Smooth muscle cell of the brain vasculature (primary cell): Measurements from ENCODE around the gene PAFAH2.

Experiments
- DNase-seq: peaks from one replicate; pipeline ENCODE4 v3.0.0-alpha.2; 2012; ENCODE audit warnings: low read depth, low spot score

PAFAH2 gene

DNA sequence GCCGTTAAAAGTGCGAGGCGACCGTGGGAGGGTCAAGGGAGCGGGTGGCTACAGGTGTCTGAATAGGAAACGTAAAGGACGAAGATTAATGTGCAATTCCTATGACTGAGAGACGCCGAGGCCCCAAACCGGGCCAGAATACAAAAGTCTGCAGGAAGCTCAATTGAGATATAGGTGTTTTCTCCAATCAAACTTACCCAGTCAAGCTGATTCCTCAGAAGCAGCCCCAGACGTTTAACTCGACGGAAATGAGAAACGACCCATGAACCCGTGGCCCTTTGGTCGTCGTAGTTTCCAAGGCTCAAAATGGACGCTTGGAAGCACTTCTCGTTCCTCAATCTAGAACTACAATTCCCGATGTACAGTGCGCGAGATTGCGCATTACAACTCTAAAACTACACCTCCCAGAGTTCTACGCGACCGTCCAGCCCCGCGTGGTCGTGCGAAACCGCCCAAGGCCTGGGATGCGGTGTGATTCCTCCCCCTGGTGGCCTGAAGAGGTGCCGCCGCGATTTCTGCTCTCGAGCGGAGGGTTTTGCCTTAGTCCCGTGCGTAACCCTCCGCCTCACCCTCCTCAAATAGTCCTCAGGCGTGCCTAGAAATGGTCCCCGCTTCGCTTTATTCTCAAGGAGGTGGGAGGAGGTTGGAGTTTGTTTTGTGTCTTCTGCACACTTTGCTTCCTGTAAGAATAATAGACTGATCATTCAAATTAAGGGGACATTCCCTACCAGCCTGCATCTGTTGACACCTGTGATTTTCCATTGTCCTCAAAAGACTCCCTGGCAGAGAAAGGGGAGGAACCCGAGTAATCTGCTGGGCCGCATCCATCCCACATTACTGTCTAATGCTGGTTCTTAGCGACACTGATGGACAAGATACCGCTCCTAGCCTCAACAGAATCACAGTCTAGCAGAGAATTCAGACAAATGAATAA lies at the start of gene PAFAH2:
Gene PAFAH2, minus strand, starts transcription at position 236 of the 934 bp plus-strand sequence. CDS start 7,247 bp downstream, outside the sequence.
- peak; percentile 99 for DNase-seq

DNA sequence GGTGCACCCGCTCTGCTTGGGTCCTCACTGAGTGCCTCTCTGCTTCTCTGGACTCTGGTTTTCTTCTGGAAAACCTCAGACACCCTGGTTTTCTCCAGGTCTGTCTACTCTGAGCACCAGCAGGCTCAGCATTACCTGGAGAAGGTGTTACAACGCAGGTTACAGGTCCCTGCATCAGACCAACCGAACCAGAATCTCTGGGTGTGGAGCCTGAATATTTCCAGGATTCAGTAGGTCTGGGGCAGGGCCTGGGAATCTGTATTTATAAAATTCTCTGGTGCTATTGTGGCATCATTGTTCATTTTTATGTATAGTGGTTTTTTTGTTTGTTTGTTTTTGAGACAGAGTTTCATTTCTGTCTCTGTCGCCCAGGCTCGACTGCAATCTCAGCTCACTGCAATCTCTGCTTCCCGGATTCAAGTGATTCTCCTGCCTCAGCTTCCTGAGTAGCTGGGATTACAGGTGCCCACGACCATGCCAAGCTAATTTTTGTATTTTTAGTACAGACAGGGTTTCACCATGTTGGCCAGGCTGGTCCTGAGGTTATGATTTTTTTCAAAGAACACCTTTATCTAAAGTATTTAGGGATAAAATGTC lies 49.5 kb upstream of the PAFAH2 start:
- no peak for DNase-seq

DNA sequence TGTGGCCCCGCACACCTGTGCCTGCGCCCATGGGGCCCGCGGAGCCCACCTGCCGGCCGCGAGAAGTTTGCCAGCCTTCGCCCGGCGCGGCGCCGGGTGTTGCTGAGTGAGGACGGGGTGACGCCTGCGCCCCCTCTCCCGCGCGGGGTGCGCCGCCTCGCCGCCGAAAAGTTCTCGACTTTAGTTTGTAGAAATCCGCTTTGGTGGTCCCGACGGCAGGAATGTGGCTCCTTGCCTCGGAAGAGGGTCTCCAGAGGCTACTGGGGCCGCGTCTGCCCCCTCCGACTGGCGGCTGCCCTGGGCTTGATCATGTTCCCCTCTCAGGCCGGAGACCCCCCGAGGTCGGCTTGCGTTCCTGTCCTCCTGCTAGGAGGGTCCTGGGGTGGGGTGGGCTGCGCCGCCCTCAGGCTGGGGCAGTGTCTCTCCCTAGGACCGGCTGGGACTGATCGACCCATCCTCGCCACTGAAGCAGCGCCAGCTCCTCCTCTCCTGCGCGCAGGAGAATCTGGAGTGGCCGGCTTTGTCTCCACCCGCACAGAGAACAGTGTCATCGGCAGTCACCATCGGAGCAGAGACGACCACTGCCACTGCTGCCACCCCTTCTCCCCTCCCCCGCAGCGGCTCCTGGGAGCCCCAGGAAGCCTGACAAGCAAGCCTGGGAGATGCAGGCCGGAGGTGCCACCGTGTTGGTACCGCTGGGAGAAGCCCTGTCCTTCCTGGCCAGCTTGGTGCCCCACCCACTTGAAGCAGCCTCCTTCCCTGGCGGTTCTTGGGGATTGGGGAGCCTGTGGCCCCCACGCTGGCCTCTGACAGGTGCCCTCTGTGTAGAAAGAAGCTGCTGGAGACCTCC lies 48.6 kb upstream of the PAFAH2 start:
- no peak for DNase-seq

DNA sequence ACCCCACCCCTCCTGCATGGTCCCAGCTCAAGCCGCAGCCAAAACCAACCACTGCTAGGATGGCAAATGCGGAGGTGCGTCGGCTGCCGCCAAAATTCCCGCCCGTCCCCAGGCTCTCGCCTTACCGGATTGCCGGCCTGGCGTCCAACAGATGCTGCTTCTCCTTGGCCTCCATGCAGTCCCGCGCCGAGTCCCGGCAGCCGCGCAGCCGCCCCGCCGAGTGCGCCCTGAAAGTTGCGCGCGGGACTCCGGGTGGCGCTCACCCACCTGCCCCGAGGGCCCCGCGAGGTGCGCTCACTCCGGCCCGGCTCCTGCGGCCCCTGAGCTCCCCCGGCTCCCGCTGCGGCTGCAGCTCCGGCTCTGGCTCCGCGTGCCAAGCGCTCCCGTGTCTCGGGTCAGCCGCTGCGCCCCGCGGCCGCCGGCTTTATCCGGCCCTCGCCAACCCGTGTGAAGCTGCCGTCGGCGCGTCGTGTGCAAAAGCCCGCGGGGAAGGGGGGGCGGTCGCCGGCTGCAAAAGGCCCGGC lies 47.9 kb upstream of the PAFAH2 start, which contains the start of gene SLC30A2:
Gene SLC30A2, minus strand, starts transcription at position 397 of the 524 bp plus-strand sequence. Its CDS starts 222 bp downstream, at position 175.
- DNase-seq, result no peak

DNA sequence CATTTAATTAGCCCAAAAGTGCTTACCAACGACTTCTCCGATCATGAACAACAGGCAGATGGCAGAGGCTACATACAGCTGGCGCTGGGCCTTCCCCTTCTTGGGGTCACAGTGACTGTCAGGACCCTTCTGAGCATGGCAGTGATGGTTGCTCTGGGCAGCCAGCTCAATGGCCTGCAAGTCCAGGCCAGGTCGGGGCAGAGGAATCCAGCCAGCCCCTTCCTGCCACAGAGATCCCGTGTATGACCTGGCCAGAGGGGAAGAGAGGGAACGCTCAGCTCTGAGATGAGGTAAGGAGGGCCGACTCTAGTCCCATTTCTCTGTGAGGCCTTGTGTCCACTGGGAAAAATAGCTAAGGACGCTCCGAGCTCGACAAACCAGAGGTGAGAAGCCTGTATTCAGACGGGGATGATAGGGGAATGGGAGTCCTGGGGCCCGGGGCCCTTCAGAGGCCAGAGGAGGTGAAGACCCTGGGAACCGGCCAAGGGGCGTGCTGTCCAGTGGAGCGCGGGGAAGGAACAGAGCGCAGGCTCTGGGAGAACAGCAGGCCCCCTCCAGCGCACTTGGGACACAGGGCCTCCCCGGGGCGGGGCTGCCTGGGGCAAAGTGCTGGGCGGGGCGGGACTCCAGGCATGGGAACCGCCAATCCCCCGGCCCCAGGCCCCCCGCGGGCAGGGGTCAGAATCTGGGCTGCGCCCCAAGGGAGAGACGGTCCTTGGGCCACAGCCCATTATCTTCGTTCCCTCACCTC lies 47.3 kb upstream of the PAFAH2 start:
- DNase-seq, result no peak

DNA sequence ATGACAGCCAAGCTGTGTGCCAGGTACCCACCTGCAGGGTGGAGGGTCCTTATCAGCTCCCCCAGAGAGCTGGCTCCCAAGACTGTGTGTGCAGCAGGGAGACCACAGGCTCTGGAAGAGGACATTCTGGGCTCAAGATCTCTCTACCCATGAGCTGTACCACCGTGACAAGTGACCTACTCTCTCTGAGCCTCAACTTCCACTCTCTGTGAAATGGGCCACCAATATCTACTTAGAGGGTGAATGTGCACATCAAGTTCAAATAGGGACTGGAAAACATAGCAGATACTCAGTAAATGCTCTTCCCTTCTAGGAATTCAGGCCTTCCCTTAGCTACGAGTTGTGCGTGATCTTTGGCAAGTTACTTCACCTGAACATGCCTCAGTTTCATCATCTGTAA lies 46.6 kb upstream of the PAFAH2 start:
- DNase-seq, result no peak

DNA sequence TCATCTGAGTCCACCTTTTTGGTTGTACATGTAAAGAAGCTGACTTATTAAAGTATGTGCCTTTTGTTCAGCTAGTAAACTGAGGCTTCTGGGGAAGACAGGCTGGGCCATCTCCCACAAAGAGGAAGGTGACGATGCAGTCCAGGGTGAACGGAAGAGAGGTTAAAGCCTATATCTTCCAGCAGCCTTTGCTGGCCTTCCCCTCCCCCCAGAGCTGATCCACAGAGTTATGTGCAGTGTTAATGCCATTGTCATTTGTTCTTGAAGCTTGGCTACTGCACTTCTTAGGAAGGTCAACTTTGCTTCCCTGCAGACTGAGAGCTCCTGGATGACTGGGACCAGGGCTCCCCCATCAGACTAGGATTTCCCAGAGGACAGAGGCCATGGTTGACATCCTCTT lies 45.9 kb upstream of the PAFAH2 start:
- DNase-seq, result no peak

DNA sequence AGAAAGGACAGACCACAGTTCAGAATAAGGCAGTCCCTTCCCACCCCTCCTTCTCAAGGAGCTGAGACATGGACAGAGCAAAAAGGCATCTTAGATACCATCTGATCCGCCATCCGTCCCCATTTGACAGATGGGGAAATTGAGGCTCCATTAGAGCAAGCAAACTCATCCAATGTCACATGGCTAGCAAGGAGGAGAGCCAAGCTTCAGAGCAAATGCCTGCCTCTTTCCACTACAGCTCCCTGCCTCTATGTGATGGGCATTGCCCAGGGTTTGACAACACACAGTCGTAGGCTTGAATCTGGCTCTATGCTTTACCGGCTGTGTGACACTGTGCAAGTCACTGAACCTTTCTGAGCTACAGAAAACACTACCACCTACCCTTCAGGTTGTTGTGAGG lies 44.1 kb upstream of the PAFAH2 start:
- DNase-seq, result no peak

DNA sequence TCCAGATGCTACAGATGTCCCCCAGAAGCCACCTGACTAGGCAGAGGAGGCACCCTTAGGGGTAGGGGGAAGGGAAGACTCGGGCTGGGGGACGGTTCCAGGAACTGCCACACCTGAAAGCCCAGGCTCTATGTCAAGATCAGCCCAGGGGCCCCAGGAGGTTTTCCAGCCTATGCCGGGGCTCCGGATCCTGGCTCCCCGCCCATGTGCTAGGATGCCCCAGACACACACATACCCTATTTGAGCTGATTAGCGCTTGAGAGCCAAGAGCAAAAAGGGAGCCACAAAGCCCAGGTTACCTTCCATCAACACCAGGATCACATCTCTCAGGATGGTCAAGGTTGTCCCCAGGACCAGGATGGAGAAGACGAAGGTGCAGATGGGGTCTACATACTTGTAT lies 43.5 kb upstream of the PAFAH2 start:
- no peak for DNase-seq

DNA sequence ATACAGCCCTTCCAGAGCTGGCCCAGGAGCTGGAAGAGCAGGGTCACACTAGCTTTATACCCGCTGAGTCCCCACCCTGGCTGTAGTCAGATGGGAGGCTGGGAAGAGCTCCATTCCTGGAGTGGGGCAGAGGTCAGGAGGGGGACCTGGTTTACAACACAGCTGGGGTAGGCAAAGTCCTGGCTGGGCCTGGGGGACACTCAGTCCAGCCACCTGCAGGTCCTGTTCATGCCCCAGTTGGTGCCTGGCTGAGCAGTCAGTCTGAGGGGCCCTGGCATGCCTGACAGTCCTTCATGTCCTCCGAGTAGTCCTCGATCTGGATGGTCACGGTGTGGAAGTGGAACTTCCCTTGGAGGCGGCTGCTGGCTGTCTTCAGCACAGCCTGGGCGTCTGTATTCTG lies 41.0 kb upstream of the PAFAH2 start:
- no peak for DNase-seq

DNA sequence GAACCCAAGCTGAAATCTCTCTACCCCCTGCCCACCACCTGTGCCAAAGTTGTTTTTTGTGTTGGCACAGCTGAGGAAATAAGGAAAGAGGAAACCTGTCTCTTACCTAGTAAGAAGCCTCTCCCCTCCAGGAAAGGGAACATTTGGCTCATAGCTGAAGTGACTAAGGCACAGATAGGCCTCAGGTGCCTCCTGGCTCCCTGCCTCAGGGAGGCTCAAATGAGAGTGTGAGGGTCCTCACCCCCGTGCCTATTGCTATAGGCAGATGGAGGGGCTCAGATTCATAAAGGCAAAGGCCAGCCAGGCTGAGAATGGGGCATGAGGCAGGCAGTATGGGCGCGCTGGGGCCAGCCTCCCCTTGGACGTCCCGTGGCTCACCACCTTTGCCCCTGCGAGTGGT lies 40.6 kb upstream of the PAFAH2 start:
- no peak for DNase-seq

DNA sequence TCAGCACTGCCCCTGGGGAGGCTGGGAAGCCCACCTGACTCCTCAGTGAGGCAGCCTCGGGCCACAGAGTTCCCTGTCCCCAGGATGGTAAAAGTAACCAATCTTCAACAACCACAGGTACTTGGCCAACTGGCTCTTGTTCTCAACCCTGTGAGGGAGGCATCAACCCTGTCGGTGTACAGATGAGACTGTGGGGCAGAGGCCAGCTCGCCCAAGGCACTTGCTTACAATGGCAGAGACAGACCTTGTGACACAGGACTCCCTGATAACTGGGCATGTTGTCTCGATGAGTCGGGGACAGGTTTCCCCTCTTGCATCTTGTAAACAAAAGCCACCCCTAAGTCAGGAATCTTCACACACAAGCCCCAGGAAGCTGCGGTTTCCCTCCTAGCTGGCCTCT lies 40.0 kb upstream of the PAFAH2 start:
- DNase-seq, result no peak

DNA sequence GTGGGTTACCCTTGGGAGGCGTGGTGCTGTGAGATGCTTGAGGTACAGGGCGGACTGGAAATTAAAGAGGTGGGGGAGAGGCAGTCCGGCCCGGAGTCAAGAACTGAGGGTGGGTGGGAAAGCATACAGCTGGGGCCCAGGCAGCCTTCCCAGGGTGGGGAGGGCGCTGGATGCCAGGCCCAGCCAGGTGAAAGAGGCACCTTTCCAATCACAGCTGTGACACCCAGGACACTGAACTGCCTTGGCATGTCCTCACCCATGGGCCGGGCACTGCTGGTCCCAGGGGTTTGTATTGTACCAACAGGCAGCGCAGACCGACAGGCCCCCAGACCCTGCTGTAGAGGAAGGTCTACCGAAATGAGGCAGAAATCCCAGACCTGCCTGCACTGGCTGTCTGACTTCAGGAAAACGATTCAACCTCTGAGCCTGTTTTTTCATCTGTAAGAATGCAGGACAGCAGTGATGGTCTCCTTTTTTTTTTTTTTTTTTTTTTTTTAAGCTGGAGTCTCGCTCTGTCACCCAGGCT lies 39.0 kb upstream of the PAFAH2 start:
- DNase-seq, result no peak

DNA sequence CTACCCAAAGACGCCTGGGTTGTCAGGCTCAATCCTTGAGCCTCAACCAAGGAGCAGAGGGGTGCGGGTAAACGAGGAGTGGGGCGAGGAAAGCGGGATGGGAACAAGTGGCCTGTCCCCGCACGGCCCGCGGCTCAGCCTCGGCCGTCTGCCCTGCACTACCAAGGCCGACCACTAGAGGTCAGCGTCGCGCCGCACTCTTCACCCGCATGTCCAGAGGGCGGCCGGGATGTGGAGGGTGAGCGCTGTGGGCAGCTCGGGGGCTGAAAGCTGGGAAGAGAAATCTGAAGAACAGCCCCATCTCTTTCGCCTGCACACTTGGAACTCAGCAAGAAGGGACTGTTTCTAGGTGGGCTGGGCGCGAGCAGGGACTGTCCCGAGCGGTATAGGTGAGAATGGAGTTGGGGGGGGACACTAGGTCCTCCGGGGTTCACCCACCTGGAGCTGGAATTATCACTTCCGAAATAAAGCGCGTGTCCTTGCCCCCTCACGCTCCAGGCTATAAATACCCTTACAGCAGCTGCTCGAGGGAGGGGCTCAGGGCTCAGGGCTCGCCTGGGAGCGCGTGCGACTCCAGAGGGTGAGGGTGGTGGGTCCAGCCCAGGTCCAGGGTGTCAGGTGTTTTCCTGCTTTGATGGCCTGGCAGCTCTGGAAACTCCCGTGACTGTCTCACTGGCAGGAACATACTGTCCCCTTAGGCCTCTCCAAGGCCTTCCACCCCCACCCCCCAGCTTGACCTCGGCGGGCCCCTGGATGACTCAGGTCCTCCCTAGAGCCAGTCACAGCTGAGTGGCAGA lies 38.3 kb upstream of the PAFAH2 start:
- DNase-seq, result no peak

DNA sequence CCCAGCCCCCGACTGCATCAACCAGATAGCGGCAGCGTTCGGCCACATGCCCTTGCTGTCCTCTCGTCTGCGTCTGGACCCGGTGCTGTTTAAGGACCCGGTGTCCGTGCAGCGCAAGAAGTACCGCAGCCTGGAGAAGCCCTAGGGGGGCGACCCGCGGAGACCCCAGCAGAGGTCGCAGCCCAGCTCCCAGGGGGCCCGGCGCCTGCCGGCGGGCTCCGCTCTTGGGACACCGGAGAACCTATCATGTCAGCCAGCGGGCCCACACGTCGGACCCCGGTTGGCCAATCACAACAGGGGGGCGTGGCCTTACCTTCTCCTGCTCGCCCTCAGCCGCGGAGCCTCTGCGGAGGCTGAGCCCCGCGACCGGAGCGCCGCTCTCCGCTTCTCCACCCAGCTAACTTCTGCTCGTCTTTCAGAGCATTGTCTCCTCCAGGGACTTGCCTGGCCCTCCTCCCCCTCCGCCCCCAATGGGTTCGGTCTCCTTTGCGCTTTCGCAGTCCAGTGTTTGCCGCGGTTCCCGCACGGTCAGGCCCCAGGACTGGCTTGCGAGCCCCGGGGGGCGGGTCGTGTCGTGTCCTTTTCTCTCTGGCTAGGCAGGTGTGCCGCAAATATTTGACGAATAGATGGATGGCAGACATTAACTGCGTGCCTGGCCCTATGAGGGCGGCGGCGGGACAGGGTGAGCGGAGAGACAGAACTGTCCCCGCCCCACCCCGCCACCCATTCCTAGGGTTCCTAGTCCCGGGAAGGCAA lies 37.5 kb upstream of the PAFAH2 start:
- peak; percentile 52 for DNase-seq

DNA sequence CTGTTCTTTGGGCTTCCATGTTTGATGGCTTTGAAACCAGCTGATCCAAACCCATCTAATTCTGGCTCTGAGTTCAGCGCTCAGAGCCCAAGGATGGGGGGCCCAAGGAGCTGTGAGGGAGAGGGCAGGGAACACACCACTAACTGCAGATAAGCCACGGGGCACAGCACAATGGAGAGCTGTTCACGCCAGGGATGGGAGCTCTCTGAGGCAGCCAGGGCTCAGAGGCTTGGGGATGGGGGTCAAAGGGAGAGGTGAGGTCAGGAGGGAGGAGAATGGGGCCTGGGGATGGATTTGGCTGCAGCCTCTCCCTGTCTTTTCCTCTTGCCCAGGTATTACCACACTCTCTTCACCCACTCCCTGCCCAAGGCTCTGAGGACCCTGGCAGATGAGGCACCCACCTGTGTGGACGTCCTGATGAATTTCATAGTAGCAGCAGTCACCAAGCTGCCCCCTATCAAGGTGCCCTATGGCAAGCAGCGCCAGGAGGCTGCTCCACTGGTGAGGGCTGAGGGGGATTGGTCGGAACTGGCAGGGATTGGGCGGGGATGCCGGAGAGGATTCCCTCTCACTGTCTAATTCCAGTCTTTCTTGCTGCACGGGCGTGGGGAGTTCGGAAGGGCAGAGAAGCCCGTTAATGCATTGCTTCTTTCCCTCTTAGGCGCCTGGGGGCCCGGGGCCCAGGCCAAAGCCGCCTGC lies 36.8 kb upstream of the PAFAH2 start:
- no peak for DNase-seq

DNA sequence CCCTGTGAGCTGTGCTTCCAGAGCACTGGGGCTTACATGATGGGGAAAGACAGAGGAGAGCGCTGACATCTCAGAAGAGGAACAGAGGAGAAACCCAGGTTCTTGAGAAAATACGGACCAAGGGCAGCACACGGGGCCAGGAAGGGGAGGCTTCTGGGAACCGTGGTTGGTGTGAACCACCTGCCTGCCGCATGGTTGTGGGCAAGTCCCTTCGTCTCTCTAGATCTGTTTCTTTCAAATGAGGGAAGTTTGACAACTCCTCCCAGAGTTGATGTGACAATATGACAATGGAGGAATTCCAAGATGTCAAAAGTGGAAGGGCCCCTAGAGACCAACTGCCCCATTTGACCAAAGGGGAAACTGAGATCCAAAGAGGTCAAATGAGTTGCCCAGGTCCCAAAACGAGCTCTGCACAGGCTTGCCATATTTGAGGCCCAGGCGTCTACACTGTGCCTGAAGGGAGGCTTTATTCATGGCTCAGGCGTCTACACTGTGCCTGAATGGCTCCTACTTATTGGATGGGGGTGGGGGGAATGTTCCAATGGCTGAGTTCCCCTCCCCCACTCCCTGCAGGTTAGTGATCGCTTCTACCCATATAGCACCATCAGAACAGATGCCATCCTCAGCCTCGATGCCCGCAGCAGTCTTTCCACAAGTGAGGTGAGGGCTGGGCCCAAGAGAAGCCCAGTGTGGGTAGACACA lies 34.9 kb upstream of the PAFAH2 start:
- no peak for DNase-seq

DNA sequence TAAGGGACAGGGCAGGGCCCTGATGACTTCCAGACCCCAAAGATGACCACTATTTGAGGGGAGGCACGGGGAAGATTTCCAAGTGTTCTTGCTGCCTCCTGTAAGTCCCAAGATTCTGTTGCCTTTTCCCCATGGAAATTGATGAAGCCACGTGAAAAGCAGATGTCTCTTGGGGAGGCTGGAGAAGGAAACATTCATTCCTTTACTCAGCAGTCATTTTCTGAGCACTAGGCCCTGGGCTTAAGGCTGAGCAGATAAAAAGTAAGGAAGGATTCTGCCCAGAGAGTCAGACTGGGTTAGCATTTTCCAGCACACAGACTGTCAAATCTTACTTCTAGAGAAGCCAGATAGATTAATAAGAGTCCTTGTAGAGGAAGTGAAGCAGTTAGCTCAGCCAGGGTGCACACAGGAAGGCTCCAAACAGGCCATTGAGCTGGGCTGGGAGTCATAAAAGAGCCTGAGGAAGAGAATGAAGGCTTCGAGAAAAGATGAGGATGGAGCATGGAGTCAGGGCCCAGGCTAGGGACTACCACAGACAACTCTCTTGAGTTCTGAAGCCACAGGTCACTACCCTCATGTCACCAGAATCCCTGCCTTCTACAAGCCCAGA lies 33.9 kb upstream of the PAFAH2 start:
- no peak for DNase-seq
